Measurements from ENCODE around the gene DVL1.
"Not testable (repeated sequence)": the region's sequence is repeated elsewhere in the genome, so short reads cannot be mapped to it uniquely, and the experiment has no call there.

DVL1 gene

GRCh38 chr1:1327291-1327690 is 21.9 kb downstream of the DVL1 start:
- no peak for DNase-seq (ENCODE audit: low read depth in 2 of 2, low spot score in 1 of 2)

- no peak for DNase-seq (ENCODE audit: low read depth in 2 of 2, low spot score in 1 of 2)
Measured at GRCh38 chr1:1326075-1326605, 23.1 kb downstream of the DVL1 start.

GRCh38 chr1:1325288-1326074 is 23.7 kb downstream of the DVL1 start:
- DNase-seq (ENCODE audit: low read depth in 2 of 2, low spot score in 1 of 2): no peak

- peak; percentile 88 to 96 for DNase-seq (ENCODE audit: low read depth in 2 of 2, low spot score in 1 of 2)
Measured at GRCh38 chr1:1324524-1325287, 24.5 kb downstream of the DVL1 start, which contains the start of the genes CPTP and INTS11. CPTP (plus strand) TSS chr1:1324802; CDS start chr1:1326911, 2,109 bp downstream. INTS11 (minus strand) TSS chr1:1324660; CDS start chr1:1324608, 52 bp downstream.

GRCh38 chr1:1324084-1324523 is 25.1 kb downstream of the DVL1 start:
- no peak for DNase-seq (ENCODE audit: low read depth in 2 of 2, low spot score in 1 of 2)

GRCh38 chr1:1322952-1323351 is 26.3 kb downstream of the DVL1 start:
- no peak for DNase-seq (ENCODE audit: low read depth in 2 of 2, low spot score in 1 of 2)

GRCh38 chr1:1322418-1322817 is 26.8 kb downstream of the DVL1 start:
- DNase-seq (ENCODE audit: low read depth in 2 of 2, low spot score in 1 of 2): no peak

GRCh38 chr1:1321477-1321876 is 27.7 kb downstream of the DVL1 start:
- DNase-seq (ENCODE audit: low read depth in 2 of 2, low spot score in 1 of 2): no peak

GRCh38 chr1:1320666-1321448 is 28.4 kb downstream of the DVL1 start:
- no peak for DNase-seq (ENCODE audit: low read depth in 2 of 2, low spot score in 1 of 2)

- no peak for DNase-seq (ENCODE audit: low read depth in 2 of 2, low spot score in 1 of 2)
Measured at GRCh38 chr1:1319646-1319941, 29.6 kb downstream of the DVL1 start.

- no peak for DNase-seq (ENCODE audit: low read depth in 2 of 2, low spot score in 1 of 2)
Measured at GRCh38 chr1:1318777-1319645, 30.2 kb downstream of the DVL1 start.

- DNase-seq (ENCODE audit: low read depth in 2 of 2, low spot score in 1 of 2): no peak
Measured at GRCh38 chr1:1318131-1318652, 31.0 kb downstream of the DVL1 start.

GRCh38 chr1:1317420-1317819 is 31.8 kb downstream of the DVL1 start:
- DNase-seq (ENCODE audit: low read depth in 2 of 2, low spot score in 1 of 2): no peak

- DNase-seq (ENCODE audit: low read depth in 2 of 2, low spot score in 1 of 2): not testable (repeated sequence)
Measured at GRCh38 chr1:1316199-1316598, 33.0 kb downstream of the DVL1 start.

- no peak for DNase-seq (ENCODE audit: low read depth in 2 of 2, low spot score in 1 of 2)
Measured at GRCh38 chr1:1315435-1315954, 33.7 kb downstream of the DVL1 start.

- no peak for DNase-seq (ENCODE audit: low read depth in 2 of 2, low spot score in 1 of 2)
Measured at GRCh38 chr1:1314678-1315335, 34.4 kb downstream of the DVL1 start.

GRCh38 chr1:1314237-1314586 is 35.0 kb downstream of the DVL1 start:
- no peak for DNase-seq (ENCODE audit: low read depth in 2 of 2, low spot score in 1 of 2)

GRCh38 chr1:1313500-1314236 is 35.5 kb downstream of the DVL1 start:
- no peak for DNase-seq (ENCODE audit: low read depth in 2 of 2, low spot score in 1 of 2)

All from stimulated activated CD8-positive, alpha-beta memory T cell treated with anti-CD3 and anti-CD28 coated beads, Interleukin-4, amount 100 ng/mL, for 1 hour (primary cell).